G401.6 (cell line): ENCODE data around the gene ITPRID1.
"Not testable (repeated sequence)": the region's sequence is repeated elsewhere in the genome, so short reads cannot be mapped to it uniquely, and the experiment has no call there.

Experiments used
- FAIRE-seq: peaks from 2 replicates; lab custom pipeline; 2012; peaks lifted over from hg19 to GRCh38; lab: Jason Lieb, UNC

The ITPRID1 gene

DNA sequence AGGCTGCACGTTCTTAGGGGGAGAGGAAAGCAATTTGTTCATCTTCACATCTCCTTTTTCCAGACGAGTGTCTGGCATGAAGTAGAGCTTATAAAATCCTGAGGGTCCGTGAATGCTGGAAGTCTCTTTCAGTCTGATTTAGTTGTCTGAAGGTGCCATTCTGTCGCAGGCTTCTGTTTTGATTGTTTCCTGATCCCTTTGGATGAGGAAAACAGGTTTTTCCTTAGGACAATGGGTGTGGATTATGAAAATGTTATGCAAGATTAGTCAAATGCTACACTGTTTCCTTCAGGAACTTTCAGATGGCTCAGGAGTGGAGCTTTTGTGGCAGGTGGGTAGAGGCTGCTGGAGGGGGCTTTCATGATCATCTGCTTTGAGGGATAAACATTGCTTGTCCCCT lies at the start of gene ITPRID1:
Gene ITPRID1 (plus strand): TSS at position 301 of the 400 bp plus-strand sequence. CDS start 38,935 bp downstream, outside the sequence.
- no peak for FAIRE-seq

DNA sequence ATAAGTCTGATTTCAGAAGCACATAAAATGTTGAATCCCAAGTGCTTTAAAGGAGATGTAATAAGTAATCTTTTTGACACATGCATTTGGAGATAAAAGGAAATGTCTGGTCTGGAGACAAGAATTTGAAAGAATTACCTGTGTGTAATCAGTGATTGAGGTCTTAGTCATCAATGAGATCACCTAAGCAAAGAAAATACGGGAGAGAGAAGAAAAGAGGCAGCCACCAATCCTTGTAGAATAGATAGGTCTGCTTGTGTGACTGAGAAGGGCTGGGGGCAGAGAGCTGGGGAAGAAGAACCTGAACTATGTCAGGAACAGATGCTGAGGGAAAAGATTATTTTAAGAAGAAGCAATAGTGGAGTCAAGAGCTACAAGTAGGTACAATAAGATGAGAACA lies 49.3 kb upstream of the ITPRID1 start:
- FAIRE-seq, result no peak

DNA sequence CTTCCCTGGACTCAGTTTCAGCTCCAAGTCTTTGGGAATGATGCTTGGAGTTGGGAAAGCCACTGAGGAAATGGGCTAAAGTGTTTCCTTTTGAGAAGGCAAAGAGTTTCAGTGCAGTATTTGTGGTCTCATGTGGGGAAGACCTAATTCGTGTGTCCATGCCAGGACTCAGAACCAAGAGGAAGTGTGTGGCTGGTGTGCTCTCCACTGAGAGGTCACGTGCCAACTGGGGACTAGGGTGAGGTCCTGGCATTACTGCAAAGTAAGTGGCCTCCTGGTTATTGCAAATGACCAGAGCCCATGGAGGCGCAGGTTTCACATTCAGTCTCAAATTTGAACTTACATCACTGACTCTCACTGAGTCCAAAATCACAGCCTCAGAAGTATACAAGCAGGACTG lies 48.6 kb upstream of the ITPRID1 start:
- FAIRE-seq, result no peak

DNA sequence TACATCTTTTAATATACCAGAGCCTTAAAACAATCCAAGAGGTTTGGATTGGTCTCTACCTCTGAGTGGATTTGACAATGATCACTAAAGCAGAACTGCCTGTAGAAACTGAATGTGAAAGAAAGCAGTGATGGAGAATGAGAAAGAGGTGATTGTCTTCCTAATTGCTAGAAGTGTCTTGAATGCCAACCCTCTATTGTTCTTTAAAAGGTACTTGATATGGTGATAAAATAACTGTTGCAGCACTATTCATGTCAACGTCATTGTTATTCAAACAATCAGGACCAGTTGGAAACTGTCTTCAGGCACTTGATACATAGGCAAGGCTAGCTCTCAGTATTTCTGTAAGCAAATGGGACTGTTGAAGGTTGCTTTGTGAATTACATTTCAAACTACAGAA lies 47.9 kb upstream of the ITPRID1 start:
- FAIRE-seq, result no peak

DNA sequence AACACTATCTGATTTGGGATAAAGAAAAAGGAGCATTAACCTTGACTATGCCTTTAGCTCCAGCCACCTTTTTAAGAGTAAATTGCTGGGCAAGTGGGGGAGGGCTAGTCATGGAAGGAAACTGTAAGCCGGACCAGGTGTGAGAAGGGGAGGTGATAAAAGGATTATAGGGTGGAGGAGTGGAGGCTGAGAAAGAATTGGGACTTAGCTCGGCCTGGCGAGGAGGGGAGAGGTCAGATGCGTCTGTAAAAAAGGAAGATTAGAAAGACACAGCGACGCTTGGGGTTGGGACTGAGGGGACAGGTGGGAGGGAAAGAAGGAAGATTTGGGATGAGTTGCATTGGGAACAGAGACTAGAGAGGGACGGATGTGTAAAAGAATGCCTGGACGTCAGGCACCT lies 43.0 kb upstream of the ITPRID1 start:
- not testable (repeated sequence) for FAIRE-seq

DNA sequence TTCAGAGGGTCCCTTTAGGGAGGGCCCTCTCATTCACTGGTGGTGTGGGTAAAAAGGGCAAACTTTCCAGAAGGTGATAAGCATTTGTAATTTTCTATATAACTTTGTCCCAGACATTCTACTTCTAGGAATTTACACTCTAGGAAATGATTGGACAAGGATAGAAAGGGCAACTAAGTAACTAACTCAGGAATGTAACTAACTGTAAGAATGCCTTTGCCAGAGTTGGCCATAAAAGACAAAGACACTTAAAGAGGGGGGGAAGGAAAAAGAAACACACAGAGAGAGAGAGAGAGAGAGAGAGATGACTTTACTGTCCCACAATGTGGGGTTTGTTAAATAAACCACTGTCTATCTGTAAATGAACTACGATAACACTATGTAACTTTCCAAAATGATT lies 38.5 kb upstream of the ITPRID1 start:
- no peak for FAIRE-seq

DNA sequence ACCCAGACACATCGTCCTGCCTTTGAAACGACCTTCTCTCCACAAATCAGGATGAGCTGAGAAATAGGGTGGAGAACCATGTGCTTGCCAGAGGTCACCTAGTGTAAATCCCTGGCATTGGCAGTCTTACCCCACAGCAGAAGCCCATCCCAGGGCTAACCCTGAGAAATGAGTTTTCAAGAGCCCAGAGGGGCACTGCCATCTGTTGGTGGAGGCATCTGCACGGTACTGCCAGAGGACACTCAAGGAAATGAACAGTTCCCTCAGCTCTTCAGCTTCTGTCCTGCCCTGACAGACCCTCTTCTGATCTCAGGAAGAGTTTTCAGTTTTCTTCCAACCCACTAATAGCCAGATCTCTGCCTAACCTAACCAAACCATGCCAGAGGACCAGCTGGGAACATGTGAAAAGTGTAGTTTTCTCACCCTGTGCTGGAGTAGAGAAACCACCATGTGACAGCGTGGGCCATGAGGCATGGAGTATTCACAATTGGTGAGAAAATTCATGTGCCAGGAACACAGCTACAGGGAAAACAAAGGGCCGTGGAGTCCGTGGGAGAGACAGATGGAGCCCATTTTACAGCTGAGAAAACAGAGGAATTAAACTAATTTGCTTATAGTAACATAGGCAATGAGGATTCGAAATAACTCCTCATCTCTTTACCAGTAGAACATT lies 37.7 kb upstream of the ITPRID1 start:
- no peak for FAIRE-seq

DNA sequence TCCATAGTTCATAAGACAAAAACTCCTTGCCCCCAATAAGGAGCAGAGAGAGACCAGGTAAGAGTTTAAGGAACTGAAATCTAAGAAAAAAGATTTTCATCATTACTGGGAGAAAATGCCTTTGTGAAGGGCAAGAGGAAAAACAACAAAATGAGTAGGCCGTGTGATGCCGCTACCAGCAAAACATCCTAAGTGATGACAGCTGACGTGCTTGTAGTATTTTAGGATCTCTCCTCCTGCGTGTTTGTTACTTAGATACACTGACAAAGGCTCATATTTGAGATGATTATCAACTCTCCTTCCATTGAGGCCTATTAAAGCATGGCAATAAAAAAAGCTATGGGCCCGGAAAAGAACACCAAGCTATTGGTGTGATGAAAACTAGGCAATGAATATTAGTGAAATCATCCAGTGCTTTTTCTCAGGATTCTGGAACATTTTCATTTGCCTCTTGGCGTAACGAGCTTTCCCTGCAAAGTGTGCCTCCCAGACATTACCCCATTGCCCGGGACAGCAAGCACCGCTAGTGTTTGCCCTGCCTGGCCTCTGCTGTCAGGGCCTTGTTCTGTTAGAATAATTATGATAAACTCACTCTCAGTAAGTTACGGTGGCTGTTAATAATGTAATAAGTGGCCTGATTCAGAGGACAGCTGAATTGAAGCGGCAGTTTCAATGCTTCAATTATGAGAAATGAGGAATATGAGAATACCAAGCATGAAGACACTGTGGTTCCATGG lies 36.8 kb upstream of the ITPRID1 start:
- no peak for FAIRE-seq

DNA sequence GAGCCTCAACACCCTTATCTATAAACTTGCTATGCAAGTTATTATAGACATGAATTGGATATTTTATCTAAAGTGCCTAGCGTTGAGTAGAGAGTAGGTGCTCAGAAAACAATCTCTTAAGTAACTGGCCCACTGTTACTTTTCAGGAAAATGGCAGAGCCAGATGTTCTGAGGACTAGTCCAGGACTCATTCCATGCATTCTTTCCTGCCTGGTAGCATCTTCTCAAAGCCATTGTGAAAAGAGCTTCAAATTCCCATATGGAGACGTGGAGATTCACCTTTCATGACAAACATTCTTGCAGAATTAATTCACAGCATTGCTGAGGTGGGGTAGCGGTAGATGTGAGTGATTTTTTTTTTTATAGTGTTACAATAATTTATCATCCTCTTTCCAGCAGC lies 35.9 kb upstream of the ITPRID1 start:
- FAIRE-seq, result no peak

DNA sequence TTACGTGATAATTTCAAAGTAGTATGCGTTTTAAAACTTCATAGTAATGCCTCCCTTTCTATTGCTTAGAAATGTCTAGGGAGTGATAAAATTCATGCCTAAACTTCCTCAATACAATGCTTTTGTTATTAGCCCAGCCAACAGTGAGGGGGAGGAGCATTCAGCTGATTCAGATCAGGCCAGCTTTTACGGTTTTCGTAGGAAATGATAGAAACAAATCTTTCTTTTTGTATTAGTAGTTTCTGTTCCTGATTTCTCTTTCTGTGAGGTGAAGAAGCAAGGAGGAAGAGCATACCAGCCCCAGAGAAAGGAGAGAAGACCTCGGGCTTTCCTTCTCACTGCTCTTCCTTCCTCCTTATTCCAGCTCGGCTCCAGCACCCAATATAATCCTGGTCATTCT lies 35.2 kb upstream of the ITPRID1 start:
- FAIRE-seq, result no peak

DNA sequence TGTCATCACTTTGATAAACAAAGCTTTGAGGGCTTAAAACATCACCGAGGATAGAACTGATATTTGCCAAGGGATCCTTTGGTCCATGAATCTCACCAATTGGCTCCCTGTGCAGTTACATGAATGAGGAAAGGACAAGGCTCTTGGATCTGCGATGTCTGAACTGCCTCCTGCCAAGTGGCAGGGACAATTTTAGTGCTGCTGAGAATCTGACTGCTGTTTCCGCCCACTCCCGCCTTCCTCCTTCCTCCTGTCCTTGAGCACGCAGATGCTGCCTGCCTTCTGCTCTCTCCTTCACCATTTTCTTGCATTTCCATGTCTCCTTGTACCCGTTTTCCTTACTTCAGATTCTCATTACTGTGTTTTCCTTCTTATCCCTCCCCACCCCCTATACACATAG lies 26.8 kb upstream of the ITPRID1 start:
- no peak for FAIRE-seq

DNA sequence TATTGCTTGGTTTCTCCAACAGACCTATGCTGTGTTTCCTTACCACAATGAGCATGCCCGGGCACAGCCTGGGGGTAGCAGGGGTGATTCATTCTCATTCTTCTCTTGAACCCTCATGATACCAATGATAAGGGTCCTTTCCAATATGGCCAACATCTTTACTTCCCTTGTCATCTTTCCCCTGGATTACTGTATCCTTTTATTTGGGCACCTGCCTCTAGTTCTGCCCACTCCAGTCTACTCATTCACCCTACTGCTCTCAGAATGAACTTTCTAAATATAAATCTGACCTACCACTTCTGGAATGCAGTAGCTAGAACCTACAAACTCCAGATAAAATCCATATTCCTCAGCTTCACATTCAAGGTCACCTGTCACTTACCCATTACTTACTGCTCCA lies 26.4 kb upstream of the ITPRID1 start:
- no peak for FAIRE-seq

DNA sequence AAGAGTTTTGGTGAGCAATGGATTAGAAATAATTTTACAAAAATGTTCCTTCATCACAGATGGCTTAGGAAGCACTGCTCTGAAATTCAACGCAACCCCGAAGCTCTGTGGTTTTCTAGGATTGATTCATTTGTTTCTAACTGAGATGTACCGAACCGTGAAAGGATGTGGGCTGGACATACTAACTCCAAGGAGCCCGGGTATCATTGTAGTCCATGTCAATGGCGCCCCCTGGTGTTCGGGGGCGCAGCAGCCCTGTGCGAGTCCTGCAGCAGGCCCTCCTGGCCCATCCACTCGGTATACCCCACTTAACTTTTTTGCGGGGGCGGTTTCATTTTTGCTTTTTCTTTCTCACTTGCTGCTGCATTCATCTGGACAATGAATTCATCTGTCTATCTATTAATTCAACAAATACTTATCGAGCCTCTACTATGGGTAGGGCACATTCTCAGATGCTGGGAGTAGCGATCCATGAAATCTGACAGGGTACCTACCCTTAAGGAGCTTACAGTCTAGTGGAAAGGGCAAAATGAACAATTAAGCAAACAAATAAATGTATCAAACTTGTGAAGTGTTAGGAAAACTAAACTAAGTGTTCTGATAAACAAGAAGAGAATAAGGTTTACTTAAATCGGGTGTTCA lies 25.2 kb upstream of the ITPRID1 start:
- FAIRE-seq, result no peak

DNA sequence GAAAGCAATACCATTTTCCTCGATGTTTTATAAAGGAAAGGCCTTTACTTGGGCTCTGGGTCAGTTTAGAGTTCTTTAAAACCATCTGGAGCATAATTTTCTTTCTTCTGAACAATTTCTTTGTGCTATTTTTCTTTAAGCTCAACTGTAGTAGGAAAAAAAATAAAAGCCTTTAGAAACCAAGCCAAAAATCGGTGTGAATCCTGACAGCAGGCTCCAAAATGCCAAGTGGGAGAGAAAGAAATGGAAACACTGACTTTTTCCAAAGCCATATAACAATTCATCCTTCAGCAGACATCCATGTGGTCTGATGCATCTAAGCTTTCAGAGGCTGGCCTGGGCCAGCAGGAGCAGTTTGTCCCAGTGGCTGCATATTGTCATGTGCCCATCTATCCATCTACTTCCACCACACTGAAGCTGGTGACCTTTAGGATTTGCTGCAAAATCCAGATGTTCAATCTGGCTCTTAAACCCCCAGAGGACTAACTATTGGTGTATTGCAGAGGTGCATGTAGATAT lies 23.0 kb upstream of the ITPRID1 start:
- no peak for FAIRE-seq

DNA sequence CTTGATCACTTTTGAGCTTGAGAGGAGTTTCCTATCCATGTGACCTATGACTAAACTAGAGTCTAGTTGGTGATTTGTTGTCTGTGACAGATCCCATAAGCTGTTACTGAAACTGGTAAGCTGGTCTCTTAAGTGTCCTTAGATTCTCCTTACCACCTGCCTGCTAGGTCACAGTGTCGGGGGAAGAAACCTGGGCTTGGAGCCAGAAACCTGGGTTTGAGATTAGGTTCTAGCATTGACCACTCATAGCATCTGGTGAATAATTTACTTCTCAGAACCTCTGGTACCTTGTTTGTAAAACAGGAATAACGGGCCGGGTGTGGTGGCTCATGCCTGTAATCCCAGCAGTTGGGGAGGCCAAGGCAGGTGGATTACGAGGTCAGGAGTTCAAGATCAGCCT lies 21.8 kb upstream of the ITPRID1 start:
- no peak for FAIRE-seq

DNA sequence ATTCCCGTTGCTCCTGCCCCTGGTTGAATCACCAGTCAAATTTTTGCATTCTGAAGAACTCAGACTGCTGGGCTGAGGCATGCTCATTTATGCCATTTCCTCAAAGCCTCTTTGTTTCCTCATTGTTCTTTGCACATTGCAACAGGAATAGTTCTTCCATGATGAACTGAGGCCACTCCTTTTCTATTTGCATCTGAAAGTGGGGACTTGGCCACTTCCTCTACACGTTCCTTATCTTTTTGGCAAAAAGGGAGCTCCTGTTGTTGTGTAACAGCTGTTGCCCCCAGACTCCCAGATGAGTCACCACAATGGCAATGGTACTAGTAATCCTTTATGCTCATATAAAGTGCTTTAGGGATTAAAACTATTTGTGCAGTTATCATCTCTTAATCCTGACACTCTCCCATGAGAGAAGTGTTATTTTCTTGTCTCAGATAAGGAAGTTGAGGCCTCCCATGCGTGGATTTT lies 20.1 kb upstream of the ITPRID1 start:
- FAIRE-seq, result no peak

DNA sequence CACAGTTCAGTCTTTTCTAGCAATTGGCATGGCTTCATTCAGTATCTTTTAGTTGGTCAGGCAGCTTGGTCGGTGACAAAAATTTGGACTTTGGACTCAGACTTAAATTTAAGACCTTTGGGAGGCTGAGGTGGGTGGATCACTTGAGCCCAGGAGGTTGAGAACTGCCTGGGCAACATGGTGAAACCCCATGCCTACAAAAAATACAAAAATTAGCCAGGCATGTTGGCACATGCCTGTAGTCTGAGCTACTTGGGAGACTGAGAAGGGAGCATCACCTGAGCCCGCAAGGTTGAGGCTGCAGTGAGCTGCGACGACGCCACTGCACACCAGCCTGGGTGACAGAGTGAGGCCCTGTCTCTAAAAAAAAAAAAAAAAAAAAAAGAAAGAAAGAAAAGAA lies 19.5 kb upstream of the ITPRID1 start:
- FAIRE-seq, result no peak

DNA sequence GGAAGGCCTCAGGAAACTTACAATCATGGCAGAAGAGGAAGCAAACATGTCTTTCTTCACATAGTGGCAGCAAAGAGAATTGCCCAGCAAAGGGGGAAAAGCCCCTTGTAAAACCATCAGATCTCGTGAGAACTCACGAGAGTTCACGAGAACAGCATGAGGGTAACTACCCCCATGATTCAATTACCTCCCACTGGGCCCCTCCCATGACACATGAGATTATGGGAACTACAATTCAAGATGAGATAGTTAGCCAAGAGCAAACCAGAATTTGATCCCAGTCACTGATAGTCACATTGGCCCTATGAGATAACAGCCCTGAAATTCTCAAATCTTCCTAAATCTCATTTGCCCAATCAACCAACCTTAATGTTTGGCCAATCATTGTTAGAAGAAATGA lies 18.2 kb upstream of the ITPRID1 start:
- no peak for FAIRE-seq

DNA sequence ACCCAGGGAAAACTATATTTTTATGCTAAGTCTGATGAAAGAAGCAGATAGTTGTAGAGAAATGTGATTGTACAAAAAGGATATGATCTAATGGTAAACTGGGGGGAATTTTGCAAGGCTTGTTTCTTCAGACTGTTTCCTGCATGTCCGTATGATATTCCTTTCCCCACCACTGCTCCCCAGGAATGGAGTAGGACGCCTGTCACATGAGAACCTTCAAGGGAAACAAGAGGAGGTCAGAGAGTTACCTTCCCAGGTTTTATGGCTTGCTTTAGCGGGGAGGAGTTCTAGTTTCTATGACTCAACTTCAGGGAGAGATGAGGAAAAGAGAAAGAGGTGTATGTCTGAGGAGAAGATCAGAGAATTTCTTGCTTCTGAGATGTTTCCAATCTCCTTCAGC lies 16.4 kb upstream of the ITPRID1 start:
- no peak for FAIRE-seq

DNA sequence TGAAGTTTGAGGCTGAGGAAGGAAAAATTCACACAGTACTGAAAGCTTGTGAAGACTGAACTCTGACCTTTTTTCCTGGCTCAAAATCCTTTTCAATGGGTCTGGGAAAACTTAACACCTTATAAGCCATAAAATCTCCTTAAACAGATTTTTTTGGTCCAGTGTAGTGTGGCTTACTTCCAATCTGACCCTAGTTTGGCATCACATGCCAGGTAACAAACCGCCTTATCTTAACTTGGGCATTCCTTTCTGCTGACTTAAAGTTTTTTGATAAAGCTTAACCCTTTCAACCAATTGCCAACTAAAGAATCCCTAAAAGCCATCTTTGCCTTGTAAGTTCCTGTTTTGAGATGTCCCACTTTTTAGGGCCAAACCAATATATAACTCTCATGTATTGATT lies 13.2 kb upstream of the ITPRID1 start:
- no peak for FAIRE-seq

DNA sequence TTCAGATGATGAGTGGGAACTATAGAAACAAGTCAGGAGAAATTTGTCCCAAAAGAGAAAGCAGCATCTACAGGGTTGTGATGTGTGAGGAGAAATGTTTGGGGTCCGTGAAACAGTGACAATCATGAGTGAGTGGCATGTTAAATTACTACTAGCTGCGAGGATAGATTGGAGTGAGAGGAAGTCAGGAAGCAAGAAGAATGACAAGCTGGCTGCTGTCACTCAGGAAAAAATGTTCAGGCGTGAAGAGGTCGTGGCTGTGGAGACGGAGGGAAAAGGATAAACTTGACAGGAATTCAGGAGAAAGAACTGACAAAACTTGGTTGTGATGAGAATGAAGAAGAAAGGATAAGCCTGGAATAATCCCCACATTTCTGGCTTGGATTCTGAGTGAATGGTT lies 5.1 kb upstream of the ITPRID1 start:
- no peak for FAIRE-seq

DNA sequence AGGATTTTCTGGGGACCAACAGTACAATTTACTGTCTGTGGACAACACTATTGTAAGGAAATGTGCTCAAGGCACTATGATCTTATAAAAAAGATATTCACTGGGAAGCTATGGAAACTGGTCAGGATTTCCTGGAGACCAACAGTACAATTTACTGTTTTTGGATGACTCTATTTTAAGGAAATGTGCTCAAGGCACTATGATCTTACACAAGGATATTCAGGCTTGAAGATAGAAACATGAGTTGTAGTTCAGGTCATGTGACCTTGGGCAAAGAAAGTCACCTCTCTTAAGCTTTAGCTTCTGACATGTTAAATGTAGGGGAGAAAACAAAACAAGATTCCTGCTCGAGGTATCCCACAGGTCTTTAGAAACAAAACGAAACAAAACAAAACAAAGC lies 1.7 kb upstream of the ITPRID1 start:
- no peak for FAIRE-seq
